ENCODE measurements around the gene RPRD1A.
A peak's percentile ranks its signal among the peaks of the same experiment; 100 is the strongest.
"Not testable (repeated sequence)": the region's sequence is repeated elsewhere in the genome, so short reads cannot be mapped to it uniquely, and the experiment has no call there.

The RPRD1A gene

GRCh38 chr18:35971661-35972196 lies 95.6 kb downstream of the RPRD1A start:
- DNase-seq, result peak in 7 of 56 donors; percentile 27 to 71 (median 52)

GRCh38 chr18:35969676-35970075 lies 97.7 kb downstream of the RPRD1A start:
- no peak for DNase-seq

- DNase-seq, result no peak
Observed at GRCh38 chr18:35968278-35968880, 99.0 kb downstream of the RPRD1A start.

DNA sequence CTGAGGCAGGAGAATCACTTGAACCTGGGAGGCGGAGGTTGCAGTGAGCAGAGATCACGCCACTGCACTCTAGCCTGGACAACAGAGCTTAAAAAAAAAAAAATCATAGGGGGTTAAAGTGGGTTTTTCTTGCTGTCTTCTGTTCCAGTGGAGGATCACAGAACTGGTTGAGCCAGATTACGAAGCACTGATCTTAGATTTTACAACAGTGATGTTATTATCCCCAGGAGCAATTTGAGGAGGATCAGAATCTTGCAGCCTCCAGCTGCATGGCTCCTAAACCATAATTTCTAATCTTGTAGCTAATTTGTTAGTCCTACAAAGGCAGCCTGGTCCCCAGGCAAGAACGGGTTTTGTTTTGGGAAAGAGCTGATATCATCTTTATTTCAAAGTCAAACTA lies 99.5 kb downstream of the RPRD1A start:
- DNase-seq, result not testable (repeated sequence)

DNA sequence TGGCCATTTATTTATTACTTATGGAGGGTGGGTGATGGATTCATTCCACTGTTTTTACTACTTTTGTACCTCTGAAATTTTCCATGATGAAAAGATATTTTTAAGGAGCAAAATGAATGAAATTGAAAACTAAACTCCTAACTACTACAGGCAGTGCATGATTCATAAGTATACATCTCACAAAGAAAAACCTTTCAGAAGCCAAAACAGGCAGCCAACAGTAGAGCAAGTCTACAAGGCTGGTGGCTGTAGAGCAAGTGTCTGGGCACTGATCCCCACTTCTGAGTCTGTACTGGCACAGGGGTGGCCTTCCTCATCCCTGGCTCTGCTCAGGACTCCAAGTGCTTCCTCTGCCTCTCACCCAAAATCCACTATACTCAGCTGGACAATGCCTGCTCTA lies 103.0 kb downstream of the RPRD1A start:
- DNase-seq, result no peak

GRCh38 chr18:35962320-35962719 lies 105.0 kb downstream of the RPRD1A start:
- DNase-seq, result no peak

GRCh38 chr18:35956226-35956625 lies 111.1 kb downstream of the RPRD1A start:
- no peak for DNase-seq

DNA sequence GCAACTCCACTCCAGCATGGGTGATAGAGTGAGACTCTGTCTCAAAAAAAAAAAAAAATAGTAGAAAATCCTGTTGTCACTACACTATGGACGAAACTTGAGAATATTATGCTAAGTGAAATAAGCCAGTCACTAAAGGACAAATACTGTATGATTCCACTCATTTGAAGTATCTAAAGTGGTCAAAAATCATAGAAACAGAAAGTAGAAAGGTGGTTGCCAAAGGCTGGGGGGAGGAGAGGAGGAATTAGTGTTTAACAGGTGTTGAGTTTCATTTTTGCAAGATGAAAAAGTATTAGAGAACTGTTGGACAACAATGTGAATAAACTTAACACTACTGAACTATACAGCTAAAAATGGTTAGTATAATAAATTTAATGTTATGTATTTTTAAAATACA lies 113.7 kb downstream of the RPRD1A start:
- no peak for DNase-seq

DNA sequence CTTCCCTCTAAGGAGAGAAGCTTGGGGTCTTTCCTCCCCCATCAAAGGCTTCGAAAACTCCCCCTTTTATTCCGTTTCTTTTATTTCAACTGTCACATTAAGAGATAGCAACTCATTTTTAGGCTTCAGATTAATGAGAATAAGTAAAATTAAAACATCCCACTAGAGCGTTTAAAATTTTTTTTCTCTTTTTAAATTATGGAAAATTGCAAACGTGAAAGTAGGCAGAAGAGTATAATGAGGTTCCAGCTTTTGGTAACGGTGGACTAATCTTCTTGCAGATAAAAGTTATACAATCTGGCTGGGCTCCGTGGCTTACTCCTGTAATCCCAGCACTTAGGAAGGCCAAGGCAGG lies 116.8 kb downstream of the RPRD1A start:
- no peak for DNase-seq

DNA sequence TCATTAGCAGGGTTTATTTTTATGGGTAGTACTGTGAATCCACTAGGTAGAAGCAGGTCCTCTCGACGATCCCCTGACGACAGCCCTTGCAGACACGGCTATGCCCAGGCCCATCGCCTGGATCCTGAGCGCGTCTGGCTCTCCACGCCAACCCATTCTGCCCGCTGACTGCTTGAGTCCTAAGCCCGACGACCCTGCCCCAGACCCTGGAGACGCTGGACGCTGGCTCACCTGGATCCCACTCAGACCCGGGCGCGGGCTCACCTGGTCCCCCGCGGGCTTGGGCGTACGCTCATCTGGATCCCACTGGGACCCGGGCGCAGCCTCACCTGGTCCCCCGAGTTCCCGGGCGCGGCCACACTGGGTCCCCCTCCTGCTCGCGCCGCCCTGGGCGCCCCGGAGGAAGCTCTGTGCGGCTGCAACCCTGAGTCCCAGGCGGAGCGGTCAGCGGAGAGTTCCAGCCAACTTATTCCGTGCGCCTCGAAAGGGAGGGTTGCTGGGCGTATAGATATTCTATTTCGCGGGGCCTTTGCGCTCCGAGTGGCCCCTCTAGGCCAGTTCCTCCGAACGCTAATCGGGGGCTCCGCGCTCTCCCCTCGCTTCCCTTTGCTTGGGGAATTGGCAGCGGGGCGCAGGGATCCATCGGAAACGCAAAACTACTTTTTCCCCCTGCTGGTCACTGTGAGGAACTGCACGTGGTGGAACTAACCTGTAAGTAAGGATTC lies 117.3 kb downstream of the RPRD1A start:
- peak in 44 of 56 donors; percentile 4 to 69 (median 32) for DNase-seq

- DNase-seq, result no peak
Observed at GRCh38 chr18:35949090-35949489, 118.3 kb downstream of the RPRD1A start.

- DNase-seq, result peak in 5 of 56 donors; percentile 2 to 25 (median 4)
Observed at GRCh38 chr18:35948080-35948479, 119.3 kb downstream of the RPRD1A start.

GRCh38 chr18:35942661-35943060 lies 124.7 kb downstream of the RPRD1A start:
- DNase-seq, result no peak

- no peak for DNase-seq
Observed at GRCh38 chr18:35942133-35942532, 125.2 kb downstream of the RPRD1A start.

DNA sequence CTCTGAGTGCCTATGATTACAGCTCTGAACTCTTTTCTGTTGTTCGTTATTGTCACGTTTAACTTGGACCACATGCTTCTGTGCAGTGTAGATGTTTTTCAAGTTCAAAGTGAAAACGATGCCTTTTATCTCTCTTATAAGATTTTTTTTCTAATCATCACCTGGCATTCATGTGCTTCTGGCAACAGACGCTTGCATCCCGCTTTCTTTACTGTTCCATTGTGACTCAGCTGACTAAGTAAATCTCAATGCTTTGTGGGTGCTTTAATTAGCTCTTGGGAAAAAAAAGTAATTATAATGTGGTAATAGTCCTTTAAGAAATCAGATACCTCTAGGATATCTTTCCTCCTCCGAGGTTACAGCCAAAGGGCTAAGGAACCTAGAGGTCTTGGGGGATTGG lies 126.1 kb downstream of the RPRD1A start:
- no peak for DNase-seq

All from nucleus accumbens (tissue), 56 donors.